CD4-positive, alpha-beta T cell treated with Interleukin-15 for 4 hours (primary cell): ENCODE measurements around the gene CDHR5.
"Not testable (repeated sequence)": the region's sequence is repeated elsewhere in the genome, so short reads cannot be mapped to it uniquely, and the experiment has no call there.

Experiments used
- DNase-seq: peaks from one replicate; pipeline ENCODE4 v3.0.0-alpha.2; 2020; ENCODE audit warnings: low spot score

The CDHR5 gene

DNA sequence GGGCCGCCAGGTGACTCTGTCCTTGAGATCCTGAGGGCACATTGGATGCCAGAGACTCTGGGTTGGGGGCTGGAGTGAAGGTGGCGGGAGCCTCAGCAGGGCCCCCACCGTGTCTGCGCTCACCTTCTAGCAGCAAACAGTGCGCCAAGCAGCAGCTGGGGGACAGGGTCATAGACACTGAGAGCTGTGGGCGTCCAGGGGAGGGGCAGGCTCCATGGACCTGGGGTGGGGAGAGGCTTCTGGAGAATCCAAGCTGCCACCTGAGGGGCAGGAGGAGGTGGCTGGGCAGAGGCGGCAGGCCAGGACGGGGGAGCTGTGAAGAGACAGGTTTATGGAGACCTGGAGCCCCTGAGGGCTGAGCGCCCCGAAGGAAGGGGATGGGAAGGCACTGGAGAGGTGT is 40.5 kb downstream of the CDHR5 start:
- DNase-seq, result no peak

DNA sequence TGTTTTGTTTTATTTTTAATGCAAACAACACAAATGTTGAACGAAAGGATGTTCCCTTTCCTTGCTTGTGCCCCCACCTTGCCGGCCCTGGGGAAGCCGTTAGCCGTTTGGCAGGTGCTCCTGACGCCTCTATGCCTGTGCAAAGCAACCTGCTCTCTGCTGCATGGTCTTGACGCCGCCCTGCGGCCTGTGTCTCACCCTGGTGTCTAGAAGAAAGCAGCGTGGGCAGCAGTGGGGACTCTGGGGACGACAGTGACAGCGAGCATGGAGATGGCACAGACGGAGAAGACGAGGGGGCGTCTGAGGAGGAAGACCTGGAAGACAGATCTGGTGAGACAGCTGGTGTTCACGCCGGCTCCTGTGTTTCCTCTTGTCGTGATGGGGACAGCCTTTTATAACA is 43.0 kb downstream of the CDHR5 start:
- DNase-seq, result no peak

DNA sequence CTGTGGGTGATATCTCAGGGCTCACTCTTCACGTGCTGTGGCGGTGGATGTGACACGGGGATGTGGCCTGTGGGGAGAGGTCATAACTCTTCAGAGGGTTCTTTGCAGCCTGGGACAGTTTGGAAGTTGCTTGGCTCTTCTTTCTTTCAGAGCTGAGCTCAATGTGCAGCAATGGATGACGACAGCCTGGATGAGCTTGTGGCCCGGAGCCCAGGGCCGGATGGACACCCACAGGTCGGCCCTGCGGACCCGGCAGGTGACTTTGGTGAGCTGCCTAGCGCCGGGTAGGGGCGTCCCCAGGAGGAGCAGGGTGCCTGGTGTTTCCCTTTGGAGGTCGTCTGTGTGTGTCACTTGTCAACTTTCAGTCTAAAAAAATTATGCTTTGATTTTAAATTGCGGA is 43.4 kb downstream of the CDHR5 start:
- no peak for DNase-seq

DNA sequence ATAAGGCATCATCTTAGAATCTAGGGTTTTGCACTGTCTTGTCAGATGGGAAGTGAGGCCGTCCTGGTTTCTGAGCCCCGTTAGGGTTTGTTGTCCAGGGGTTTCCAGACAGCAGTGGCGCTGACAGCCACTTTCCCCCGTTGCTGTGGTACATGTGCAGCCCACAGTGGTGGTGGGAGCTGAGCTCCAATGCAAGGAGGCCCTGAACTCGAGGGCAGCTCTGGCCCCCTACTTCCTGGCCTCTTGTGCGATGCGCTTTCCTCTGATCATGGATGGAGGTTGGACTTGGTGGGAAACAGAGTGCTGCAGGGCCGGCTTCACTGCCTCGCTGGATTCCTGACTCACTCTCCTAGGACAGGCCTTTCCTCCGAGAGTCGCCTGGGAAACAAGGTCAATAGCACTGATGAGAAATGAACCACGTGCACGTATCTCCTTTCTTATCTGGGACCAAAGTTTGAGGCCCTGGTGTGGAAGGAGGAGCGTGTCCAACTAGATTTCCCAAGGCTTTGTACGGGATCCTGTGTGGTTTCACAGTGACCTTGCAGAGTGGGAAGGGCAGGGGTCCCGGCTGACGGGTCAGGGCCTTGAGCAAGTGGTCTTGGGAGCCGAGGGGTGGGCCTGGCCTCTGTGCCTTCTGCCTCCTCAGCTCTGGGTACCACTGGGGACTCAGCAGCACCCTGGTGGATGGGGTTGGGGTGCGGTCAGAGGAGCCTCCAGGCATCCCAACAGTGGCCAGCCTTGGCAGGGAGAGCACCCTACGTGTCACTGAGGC is 44.7 kb downstream of the CDHR5 start:
- no peak for DNase-seq

GRCh38 chr11:578276-579035 is 46.3 kb downstream of the CDHR5 start:
- DNase-seq, result no peak

- no peak for DNase-seq
Observed at GRCh38 chr11:577611-577894, 47.2 kb downstream of the CDHR5 start.

- DNase-seq, result no peak
Observed at GRCh38 chr11:576811-577610, 47.7 kb downstream of the CDHR5 start.

DNA sequence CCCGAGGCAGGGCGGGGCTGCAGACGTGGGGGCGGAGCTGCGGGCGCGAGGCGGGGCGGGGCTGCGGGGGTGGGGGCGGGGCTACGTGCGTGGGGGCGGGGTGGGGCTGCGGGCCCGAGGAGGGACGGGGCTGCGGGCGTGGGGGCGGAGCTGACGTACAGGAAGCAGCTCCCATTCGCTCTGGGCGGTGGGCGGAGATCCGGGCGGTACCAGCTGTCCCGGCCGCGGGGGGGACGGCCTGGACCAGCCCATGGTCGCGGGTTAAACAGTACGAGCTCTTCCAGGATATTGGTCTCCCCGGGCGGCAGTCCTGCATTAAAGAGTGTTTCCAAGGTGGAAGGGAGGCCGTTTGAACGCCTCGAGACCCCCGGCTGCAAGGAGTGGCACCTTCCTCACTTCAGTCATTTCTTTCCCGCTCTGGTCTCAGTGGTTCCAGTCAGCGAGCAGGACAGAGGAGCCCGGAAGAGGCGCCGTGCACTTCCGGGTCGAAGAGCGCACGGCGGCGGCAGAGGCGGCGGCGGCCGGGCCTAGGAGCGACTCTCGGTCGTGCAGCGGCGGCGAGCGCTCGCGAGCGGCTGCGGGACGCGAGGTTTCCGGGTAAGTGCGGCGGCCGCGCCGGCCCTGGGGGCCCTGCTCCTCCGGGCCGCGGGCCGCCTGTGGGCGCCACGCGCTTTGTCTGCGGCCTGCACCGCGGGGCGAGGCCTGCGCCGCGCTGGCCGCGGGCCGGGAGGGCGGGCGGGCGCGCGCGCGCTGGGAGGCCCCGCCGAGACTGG is 48.6 kb downstream of the CDHR5 start, which contains the start of gene PHRF1:
PHRF1 (plus strand) TSS at position 475 of the 773 bp plus-strand sequence. CDS start 5,043 bp downstream, outside the sequence.
- DNase-seq, result peak; percentile 96

- DNase-seq, result no peak
Observed at GRCh38 chr11:575313-575995, 49.3 kb downstream of the CDHR5 start.

- DNase-seq, result no peak
Observed at GRCh38 chr11:574632-575312, 50.0 kb downstream of the CDHR5 start.

- DNase-seq, result not testable (repeated sequence)
Observed at GRCh38 chr11:574031-574570, 50.7 kb downstream of the CDHR5 start.

GRCh38 chr11:573146-573759 is 51.5 kb downstream of the CDHR5 start:
- DNase-seq, result no peak

GRCh38 chr11:571802-572185 is 53.0 kb downstream of the CDHR5 start:
- DNase-seq, result no peak

GRCh38 chr11:569158-569885 is 55.4 kb downstream of the CDHR5 start:
- DNase-seq, result no peak

DNA sequence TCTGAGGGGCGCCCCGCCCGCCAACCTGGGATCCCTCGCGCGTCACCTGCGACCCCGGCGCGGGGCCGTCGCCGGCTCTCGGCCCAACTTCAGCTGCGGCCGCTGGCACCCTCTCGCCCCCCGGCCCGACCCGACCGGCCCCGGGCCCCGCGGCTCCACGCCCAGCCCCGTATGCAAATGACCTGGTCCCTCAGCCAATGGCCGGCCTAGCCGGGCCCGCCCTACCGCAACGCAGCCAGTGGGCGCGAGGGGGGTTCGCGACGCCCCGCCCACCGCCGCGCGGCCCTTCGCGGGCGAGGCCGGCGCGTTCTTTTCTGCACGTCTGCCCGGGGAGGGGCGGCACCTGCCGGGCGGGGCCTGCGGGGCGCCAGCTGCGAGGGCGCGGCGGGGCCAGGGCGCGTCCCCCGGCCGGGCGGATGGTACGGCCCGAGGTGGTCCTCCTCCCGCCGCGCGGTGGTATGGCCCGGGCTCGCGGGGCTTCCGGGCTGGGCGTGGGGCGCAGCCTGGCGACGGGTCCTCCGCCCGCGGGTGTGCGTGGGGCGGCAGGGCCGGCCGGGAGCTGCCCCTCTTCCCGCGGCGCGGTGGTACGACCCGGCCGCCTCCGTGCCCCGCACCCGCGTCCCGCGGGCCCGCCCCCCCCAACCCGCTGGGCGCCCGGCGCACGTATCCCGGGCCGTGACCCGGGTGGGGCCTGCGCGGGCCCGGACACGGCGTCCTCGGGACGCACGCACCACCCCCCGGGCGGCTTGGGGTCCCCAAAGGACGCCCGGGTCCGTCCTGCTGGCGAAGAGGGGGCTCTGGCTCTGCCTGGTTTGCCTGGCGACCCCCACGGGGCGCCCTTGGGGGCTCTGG is 56.2 kb downstream of the CDHR5 start:
- DNase-seq, result peak; percentile 94

GRCh38 chr11:567629-568292 is 57.0 kb downstream of the CDHR5 start:
- DNase-seq, result no peak

DNA sequence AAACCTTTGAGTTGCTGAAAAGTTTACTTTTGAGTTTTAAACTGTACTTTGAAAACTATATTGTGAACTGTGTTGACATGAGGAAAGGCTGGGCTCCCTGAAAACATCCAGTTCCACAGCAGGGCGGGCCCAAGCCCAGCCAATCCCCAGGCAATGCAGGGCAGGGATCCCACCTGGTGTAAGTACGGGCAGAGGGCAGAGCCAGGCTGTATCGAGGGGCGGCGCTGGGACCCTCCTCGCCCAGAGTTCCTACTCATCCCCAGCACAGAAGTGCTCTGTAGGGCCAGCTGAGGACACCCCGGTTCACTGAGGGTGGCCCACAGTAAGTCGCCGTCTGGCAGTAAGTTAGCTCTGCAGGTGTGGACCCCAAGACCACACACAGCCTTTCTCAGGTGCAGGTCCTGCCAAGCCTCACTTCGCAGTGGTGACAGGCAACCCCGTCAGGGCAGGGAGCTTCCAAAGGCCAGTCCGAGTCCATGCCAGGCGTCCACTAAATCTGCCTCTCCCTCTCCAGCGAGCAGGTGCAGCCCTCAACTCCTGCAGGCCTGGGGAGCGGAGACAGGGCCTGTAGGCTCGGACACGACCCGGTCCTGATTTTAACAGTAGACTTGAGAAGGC is 57.6 kb downstream of the CDHR5 start:
- no peak for DNase-seq
